ENCODE data around the gene PPFIBP2.

The PPFIBP2 gene

DNA sequence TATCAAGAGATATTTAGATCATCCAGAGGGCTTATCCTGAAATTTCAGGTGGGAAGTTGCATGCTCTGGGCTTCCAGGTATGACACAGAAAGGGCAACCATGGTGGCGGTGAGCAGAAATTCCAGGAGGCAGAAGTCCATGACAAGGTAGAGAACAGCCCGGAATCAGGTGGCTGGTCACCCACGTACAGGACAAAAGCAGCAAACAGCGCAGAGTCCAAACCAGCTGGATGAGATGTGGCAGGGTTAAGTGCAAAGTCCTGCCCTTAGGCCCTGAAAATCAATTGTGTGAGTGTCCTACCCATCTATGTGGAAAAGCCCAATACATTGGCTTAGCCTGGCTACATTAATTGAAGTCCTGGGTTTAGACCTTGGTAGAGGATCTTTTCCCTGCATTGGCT lies 11.6 kb downstream of the PPFIBP2 start:
- TF ChIP-seq, protein P1, sequence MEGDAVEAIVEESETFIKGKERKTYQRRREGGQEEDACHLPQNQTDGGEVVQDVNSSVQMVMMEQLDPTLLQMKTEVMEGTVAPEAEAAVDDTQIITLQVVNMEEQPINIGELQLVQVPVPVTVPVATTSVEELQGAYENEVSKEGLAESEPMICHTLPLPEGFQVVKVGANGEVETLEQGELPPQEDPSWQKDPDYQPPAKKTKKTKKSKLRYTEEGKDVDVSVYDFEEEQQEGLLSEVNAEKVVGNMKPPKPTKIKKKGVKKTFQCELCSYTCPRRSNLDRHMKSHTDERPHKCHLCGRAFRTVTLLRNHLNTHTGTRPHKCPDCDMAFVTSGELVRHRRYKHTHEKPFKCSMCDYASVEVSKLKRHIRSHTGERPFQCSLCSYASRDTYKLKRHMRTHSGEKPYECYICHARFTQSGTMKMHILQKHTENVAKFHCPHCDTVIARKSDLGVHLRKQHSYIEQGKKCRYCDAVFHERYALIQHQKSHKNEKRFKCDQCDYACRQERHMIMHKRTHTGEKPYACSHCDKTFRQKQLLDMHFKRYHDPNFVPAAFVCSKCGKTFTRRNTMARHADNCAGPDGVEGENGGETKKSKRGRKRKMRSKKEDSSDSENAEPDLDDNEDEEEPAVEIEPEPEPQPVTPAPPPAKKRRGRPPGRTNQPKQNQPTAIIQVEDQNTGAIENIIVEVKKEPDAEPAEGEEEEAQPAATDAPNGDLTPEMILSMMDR (IDR thresholded peaks at IDR 0.05; ENCODE audit: low read depth, low read length) = no peak
- H3K4me3 ChIP-seq (ENCODE audit: low read depth, low read length) = no peak overlapping the region

DNA sequence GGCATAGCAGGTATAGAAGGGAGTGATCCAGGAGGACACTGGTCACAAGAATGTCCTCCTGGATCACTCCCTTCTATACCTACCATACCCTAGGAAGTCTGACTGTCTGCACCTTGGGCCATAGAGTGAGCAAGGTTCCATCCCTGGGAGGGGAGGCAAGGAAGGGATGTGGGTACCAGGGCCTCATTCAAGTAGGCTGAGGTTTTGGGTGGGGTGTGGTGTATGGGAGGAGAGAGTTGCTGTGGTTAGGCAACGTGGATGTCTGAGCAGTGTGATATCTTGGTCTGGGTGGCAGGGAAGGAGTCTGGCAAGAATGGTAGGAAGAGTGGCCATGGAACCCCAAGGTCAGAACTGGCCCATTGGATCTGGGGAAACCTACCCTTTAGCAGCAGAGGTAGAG lies 13.2 kb downstream of the PPFIBP2 start:
- TF ChIP-seq, protein P1 (IDR thresholded peaks at IDR 0.05; ENCODE audit: low read depth, low read length) = no peak

DNA sequence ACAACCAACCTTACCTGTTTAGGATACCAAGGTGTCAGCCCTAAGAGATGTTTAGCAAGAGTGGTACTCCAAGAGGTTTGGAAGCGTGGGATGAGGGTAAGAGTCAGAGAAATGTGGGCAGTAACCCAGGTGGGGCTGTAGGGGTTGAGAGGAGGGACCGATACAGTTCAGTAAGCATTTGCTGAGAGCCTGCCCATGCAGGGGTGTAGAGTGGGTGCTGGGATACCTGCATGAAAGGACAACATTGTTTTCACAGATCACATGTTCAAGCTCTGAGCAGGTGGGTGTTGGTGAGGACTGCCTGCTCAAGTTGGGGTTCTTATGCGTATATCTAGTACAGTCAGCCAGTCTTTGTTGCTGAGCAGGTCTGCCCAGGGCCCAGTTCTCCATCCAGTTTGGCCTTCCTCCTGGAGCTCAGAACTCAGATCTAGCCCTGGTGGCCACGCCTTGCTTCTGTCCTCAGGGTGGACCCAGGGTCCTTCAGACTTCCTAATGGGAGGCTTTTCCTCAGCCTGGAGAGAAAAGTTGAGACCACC lies 14.8 kb downstream of the PPFIBP2 start:
- TF ChIP-seq, protein P1 (IDR thresholded peaks at IDR 0.05; ENCODE audit: low read depth, low read length) = no peak
- H3K4me3 ChIP-seq (ENCODE audit: low read depth, low read length) = no peak overlapping the region

More for the DNA sequence above, 13.2 kb downstream of the PPFIBP2 start:
- H3K4me3 ChIP-seq (ENCODE audit: low read depth, low read length) = no peak overlapping the region

DNA sequence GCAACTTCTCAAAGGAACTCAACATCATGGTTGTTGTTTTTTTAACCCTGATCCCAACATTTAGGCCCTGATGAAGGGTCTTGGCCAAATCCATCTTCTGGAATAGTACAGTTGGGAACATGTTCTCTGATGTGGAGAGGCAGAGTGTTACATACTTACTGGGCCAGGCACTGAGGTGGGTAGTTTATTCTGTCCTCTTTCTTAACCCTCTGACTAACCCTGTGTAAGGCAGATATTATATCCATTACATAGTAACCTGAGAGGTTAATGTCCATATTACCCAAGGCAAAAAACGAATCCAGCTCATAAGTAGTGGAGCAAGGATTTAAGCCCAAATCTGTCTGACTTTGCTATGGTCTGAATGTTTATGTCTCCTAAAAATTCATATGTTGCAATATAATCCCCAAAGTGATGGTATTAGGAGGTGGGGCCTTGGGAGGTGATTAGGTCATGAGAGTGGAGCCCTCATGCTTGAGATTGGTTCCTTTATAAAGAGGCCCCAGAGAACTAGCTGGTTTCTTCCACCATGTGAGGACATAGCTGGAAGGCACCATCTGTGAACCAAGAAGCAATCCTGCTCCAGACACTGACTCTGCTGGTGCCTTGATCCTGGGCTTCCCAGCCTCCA lies 16.3 kb downstream of the PPFIBP2 start:
- H3K4me3 ChIP-seq (ENCODE audit: low read depth, low read length) = no peak overlapping the region
- TF ChIP-seq, protein P1 (IDR thresholded peaks at IDR 0.05; ENCODE audit: low read depth, low read length) = no peak

DNA sequence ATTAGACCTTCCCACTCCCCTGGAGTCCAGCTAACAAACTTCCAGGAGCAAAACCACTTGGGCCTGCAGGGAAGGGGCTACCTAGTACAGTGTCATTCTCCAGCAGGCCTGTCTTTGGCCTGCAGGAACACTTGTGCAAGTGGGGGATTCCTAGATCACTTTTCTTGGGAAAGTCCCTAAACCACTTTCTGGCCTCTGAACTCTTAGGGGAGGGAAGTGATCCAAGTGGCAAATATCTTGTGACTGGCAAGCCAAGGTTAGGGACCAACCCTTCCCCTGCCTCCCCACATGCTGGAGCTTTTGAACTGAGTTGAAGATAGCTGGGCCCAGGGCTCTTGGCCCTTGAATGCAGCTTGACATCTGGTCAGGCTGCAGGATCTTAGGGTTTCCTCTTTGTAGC lies 17.2 kb downstream of the PPFIBP2 start:
- TF ChIP-seq, protein P1 (IDR thresholded peaks at IDR 0.05; ENCODE audit: low read depth, low read length) = no peak
- no peak overlapping the region for H3K4me3 ChIP-seq (ENCODE audit: low read depth, low read length)

DNA sequence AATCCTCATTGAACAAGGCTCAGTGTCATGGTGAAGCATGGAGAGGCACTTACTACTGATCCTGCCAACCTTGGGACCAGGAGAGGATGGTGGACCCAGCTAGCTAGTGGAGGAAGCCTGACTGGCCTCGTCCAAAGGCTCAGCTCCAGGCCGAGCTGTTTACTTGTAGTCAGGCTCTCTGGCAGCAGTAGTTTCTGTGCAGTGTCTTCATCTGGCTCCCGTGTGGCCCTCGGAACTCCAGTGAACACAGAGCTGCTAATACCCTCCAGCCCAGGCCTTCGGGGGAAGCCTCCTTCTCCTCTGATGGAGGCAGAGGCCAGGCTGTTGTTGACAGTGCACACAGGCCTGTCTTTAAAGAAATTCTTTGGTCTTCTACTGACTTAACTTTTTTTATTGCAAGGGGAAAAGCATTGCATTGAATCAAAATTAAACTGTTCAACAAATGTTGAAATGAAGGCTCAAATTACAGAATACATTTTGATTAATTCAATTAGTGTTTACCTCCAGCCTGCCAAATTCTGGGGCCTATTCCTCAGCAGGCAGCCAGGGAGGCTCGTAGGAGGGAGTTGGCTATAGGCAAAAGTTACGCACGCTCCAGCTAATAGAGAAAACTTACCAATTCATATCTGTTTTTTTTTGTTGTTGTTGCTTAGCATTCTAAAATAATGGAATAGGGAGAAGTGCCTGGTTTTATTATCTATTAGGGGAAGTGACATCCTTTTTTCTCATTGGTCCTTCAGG lies 18.8 kb downstream of the PPFIBP2 start:
- TF ChIP-seq, protein P1 (IDR thresholded peaks at IDR 0.05; ENCODE audit: low read depth, low read length) = no peak

More for the DNA sequence above, 18.8 kb downstream of the PPFIBP2 start:
- no peak overlapping the region for H3K4me3 ChIP-seq (ENCODE audit: low read depth, low read length)

Measured in WI38 (cell line).